AG08395 (cell line): ENCODE data around the gene ENTREP1.
"Not testable (repeated sequence)": the region's sequence is repeated elsewhere in the genome, so short reads cannot be mapped to it uniquely, and the experiment has no call there.

Experiments
- DNase-seq: peaks from one replicate; pipeline ENCODE4 v3.0.0; 2012; ENCODE audit warnings: mixed read lengths, low spot score

The ENTREP1 gene

DNA sequence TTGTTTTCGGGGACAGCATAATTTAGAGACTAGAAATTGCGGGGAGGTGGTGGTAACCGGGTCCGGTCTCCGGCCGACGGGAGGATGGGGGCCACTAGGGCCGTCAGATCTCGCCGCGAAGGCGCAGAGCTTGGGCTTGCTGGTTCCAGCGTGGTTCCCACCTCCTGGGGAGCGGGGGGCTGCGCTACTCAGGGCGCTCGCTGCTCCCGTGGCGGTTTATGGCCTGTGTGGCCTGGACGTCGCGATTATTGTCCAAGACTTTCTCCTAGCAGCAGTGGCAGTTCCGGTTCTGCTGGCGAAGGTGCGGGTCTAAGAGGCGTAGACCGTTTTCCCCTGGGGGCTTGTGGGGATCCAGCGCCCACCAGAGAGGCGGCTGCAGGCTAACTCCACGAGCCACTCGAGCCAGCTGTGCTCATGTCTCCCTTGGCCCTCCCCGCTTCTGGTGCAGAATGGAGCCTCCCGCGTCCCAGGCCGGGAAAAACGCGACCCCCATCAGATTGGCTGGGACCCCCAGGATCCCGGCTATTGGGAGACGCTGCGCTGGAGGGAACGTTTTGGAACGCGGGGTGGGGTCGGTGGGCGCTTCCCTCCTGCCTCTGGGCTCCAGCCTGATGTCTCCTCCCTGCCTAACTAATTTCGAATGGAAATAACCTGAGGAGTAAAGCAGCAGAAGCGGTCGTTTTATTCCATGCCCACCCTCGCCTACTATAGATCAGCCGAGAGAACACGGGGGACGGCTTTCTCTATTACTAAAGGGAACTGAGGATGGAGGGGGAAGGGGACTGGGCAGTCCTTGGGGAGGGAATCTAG is 87.1 kb downstream of the ENTREP1 start:
- no peak for DNase-seq

DNA sequence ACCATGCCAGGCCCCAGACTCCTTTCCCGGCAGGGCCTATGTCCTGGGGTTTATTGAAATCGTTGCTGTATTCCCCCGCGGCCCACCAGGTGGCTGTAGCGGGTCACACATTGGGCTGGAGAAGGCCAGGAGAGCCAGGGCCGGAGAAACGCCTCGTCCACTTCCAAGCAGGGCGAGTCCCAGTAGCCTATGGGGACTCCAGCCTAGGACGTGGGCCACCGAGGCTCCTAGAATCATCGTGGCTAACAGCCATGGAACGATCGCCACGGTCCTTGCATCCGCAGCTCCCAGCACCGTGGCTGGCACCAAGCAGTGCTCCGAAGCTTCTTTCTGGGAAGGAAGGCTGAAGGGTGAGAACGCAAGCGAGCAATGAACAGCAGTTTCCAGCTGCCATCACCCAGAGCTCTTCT is 87.7 kb downstream of the ENTREP1 start:
- DNase-seq, result peak; percentile 77

DNA sequence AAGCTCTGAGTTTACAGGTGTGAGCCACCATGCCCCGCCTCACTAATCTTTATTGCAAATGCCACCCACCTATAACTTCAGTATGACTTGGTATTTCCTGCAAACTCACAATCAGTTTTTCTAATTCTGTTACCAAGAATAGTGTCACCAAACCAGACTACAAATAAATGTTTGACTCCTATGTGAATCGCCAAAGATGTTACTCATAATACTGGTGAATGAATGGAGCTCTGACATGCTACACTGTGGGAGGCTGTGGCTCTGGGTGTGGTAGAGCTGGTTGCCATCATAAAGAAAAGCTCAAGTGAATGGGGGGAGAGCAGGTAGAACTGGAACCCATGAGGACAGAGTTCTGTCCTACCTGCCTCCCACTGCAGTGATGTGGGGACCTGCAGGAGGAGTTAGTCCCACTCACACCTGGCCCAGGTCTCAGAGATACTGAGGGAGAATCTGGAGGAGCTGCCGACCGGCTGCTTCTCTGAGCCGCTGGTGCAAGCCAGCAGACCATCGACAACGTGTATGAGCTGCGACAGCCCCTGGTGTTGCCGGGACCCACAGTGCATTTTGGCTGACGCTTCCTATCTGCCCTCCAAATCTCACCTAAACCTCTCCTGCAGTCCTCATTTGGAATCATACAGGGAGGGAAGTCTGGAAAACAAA is 95.7 kb downstream of the ENTREP1 start:
- DNase-seq, result no peak

GRCh38 chr9:69421908-69422801 is 97.1 kb downstream of the ENTREP1 start:
- peak; percentile 83 for DNase-seq

DNA sequence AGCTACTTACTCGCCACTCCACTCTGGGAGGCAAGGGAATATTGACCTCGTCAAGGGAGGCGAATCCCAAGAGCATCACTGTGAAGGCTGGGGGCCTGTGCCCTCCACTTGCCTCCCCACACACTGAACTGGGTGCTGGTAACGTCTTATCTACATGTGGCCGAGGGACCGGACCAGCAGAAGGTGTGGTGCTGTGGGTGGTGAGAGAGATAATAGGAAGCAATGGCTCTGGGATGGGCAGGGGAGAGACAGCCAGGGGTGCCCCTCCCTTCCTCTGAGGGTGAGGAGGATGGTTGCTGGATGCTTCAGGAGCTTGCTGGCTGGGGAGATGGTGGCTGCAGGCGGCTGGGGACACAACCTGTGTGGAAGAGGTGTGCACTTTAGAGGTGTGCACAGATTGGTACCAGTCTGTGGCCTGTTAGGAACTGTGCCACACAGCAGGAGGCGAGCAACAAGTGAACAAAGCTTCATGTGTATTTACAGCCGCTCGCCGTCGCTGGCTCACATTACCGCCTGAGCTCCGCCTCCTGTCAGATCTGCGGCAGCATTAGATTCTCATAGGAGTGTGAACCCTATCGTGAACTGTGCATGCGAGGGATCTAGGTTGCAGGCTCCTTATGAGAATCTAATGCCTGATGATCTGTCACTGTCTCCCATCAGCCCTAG is 100.3 kb downstream of the ENTREP1 start:
- no peak for DNase-seq

- DNase-seq, result no peak
Measured at GRCh38 chr9:69427286-69427685, 102.3 kb downstream of the ENTREP1 start.

GRCh38 chr9:69428017-69428785 is 103.2 kb downstream of the ENTREP1 start:
- DNase-seq, result no peak

- no peak for DNase-seq
Measured at GRCh38 chr9:69429281-69429680, 104.3 kb downstream of the ENTREP1 start.

GRCh38 chr9:69430206-69430605 is 105.2 kb downstream of the ENTREP1 start:
- DNase-seq, result no peak

DNA sequence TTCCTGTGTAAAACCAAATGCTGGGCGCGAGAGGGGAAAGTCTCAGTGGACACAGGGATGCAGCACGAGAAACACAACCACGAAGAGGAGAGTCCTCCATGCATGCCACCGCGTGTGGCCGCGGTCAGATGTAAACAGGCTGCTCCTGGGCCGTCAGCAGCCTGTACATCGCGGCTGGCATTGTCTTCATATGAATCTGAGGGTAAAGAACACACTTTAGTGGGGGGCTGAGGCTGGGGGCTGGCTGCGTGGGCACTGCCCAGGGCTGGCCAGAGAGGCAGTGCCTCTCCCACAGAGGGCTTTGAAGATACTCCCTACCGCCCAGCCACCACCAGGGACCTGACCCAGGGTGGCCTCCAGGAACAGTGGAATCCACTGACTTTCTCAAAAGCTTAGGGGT is 106.2 kb downstream of the ENTREP1 start:
- DNase-seq, result no peak

DNA sequence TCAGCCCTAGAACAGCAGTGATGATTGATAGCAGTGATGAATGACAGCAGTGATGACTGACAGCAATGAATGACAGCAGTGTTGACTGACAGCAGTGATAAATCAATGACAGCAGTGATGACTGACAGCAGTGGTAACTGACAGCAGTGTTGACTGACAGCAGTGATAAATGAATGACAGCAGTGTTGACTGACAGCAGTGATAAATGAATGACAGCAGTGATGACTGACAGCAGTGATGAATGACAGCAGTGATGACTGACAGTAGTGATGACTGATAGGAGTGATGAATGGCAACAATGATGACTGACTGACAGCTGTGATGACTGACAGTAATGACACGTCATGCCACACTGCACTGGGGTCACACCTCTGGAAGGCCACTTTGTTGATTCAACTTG is 106.8 kb downstream of the ENTREP1 start:
- DNase-seq, result no peak

GRCh38 chr9:69432623-69433022 is 107.6 kb downstream of the ENTREP1 start:
- no peak for DNase-seq

- peak; percentile 51 for DNase-seq
Measured at GRCh38 chr9:69433392-69433791, 108.4 kb downstream of the ENTREP1 start.

DNA sequence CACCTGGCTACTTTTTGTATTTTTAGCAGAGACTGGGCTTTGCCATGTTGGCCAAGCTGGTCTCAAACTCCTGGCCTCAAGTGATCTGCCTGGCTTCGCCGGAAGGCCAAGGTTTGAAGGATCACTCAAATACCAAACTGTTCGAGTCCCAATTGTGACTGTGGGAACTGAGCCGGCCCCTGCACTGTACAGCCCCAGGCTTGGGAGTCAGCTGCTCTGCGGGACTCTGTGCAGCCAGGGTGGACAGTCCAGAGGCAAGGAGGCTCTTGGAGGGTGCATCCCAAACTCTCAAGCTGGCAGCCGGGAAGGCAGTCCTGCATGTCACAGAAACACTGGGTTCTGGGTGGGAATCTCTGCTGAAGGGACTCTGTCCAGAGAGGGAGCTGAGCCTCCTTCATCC is 109.0 kb downstream of the ENTREP1 start:
- DNase-seq, result no peak

- not testable (repeated sequence) for DNase-seq
Measured at GRCh38 chr9:69439654-69440053, 114.6 kb downstream of the ENTREP1 start.

GRCh38 chr9:69440254-69440955 is 115.4 kb downstream of the ENTREP1 start:
- not testable (repeated sequence) for DNase-seq
